HG02938 (cell line): Measurements from ENCODE around the gene ZNF585A.

Experiments
- ATAC-seq: cut with Tn5 transposase; IDR thresholded peaks from one replicate; pipeline ENCODE4 v1.9.1; 2021; ENCODE audit warnings: mild to moderate bottlenecking, moderate library complexity; ENCODE audit not compliant: unreplicated experiment

Gene ZNF585A

DNA sequence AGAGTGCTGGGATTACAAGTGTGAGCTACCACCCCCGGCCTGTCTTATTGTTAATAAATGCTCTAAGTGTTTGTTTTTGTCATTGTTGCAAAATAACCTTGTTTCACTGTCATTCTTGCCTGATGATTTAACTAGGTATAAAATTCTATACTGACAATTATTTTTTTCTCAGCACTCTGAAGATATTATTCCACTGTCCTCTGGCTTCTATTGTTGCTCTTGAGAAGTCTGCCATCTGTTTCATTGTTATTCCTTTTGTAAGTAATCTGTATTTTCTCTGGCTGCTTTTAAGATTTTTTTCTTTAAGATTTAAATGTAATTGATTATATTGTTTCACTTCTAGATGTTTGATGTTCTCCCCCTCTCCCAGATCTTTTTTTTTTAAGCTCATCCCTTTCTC, 76.6 kb downstream of the ZNF585A start:
- ATAC-seq = no peak
